Trophoblast cell (in vitro differentiated cells and primary cell): ENCODE data around the gene SCN10A.

Experiments used
- DNase-seq, 2 donors: peaks; one replicate each; pipeline ENCODE4 v3.0.0-alpha.2; 2016
- H2AFZ ChIP-seq: 2 replicates; pipeline ENCODE4 v1.6.1; 2013; ENCODE audit warnings: low read length, moderate library complexity, mild to moderate bottlenecking; ENCODE audit not compliant: insufficient read depth, poor library complexity
- H2AK5ac ChIP-seq: 2 replicates; pipeline ENCODE4 v1.6.1; 2013; ENCODE audit warnings: mild to moderate bottlenecking, low read length
- H2BK120ac ChIP-seq: 2 replicates; pipeline ENCODE4 v1.6.1; 2013; ENCODE audit warnings: low read length, mild to moderate bottlenecking, moderate library complexity; ENCODE audit not compliant: insufficient read depth, poor library complexity
- H2BK12ac ChIP-seq: 2 replicates; pipeline ENCODE4 v1.6.1; 2013; ENCODE audit warnings: mild to moderate bottlenecking, low read length, moderate library complexity
- H2BK5ac ChIP-seq: 2 replicates; pipeline ENCODE4 v1.6.1; 2013; ENCODE audit warnings: low read length, low read depth, moderate library complexity, mild to moderate bottlenecking; ENCODE audit not compliant: poor library complexity
- H3K14ac ChIP-seq: 2 replicates; pipeline ENCODE4 v1.6.1; 2013; ENCODE audit warnings: mild to moderate bottlenecking, low read length
- H3K18ac ChIP-seq: 2 replicates; pipeline ENCODE4 v1.6.1; 2013; ENCODE audit warnings: mild to moderate bottlenecking, low read length
- H3K23ac ChIP-seq: 2 replicates; pipeline ENCODE4 v1.6.1; 2013; ENCODE audit warnings: low read length
- H3K27ac ChIP-seq: 2 replicates; pipeline ENCODE4 v1.5.1; 2013; ENCODE audit warnings: low read depth, mild to moderate bottlenecking, inconsistent platforms, low read length, moderate library complexity
- H3K27me3 ChIP-seq: 2 replicates; pipeline ENCODE4 v1.6.1; 2013; ENCODE audit warnings: inconsistent platforms, mild to moderate bottlenecking, low read length, moderate library complexity; ENCODE audit not compliant: insufficient read depth
- H3K36me3 ChIP-seq, 2 experiments: 1 replicate in 1 of 2; 2 replicates in 1 of 2; pipeline ENCODE4 v1.6.1; 2013; ENCODE audit warnings: low read length in 2 of 2, mild to moderate bottlenecking in 2 of 2, moderate library complexity in 1 of 2; ENCODE audit not compliant: insufficient read depth in 2 of 2, control insufficient read depth in 1 of 2
- H3K4ac ChIP-seq: 2 replicates; pipeline ENCODE4 v1.6.1; 2013; ENCODE audit warnings: low read depth, mild to moderate bottlenecking, low read length, moderate library complexity
- H3K4me1 ChIP-seq, 2 experiments: 1 replicate in 1 of 2; 2 replicates in 1 of 2; pipeline ENCODE4 v1.6.1; 2013; ENCODE audit warnings: low read length in 2 of 2, mild to moderate bottlenecking in 2 of 2, moderate library complexity in 1 of 2; ENCODE audit not compliant: insufficient read depth in 2 of 2, control insufficient read depth in 1 of 2
- H3K4me2 ChIP-seq: 2 replicates; pipeline ENCODE4 v1.6.1; 2013; ENCODE audit warnings: inconsistent platforms, mild to moderate bottlenecking, low read length, moderate library complexity
- H3K4me3 ChIP-seq: 2 replicates; pipeline ENCODE4 v1.5.1; 2013; ENCODE audit warnings: mild to moderate bottlenecking, low read depth, low read length, inconsistent platforms
- H3K79me1 ChIP-seq: one replicate; pipeline ENCODE4 v1.6.1; 2013; ENCODE audit warnings: low read length
- H3K79me2 ChIP-seq: 2 replicates; pipeline ENCODE4 v1.6.1; 2013; ENCODE audit warnings: low read length, mild to moderate bottlenecking; ENCODE audit not compliant: control insufficient read depth, insufficient read depth, poor library complexity
- H3K9ac ChIP-seq: 2 replicates; pipeline ENCODE4 v1.6.1; 2013; ENCODE audit warnings: mild to moderate bottlenecking, low read length
- H3K9me3 ChIP-seq: 2 replicates; pipeline ENCODE4 v1.6.1; 2013; ENCODE audit warnings: low read depth, mild to moderate bottlenecking, control low read depth, inconsistent platforms, low read length; ENCODE audit not compliant: insufficient read depth
- H4K12ac ChIP-seq: 2 replicates; pipeline ENCODE4 v1.6.1; 2013; ENCODE audit warnings: low read depth, mild to moderate bottlenecking, low read length, moderate library complexity
- H4K8ac ChIP-seq: 2 replicates; pipeline ENCODE4 v1.6.1; 2013; ENCODE audit warnings: low read depth, mild to moderate bottlenecking, low read length, moderate library complexity
- H4K91ac ChIP-seq: one replicate; pipeline ENCODE4 v1.6.1; 2013; ENCODE audit warnings: low read depth, mild to moderate bottlenecking, low read length, moderate library complexity
- WGBS: extraction: QIAGEN DNeasy Blood & Tissue Kit; methylation state at CpG from one replicate; pipeline ENCODE4 v1.1.7; 2013; ENCODE audit warnings: missing lambda C conversion rate; ENCODE audit not compliant: insufficient read length, insufficient coverage; ENCODE audit errors: extremely low coverage; 5-methylcytosine and 5-hydroxymethylcytosine counted together

Gene SCN10A

DNA sequence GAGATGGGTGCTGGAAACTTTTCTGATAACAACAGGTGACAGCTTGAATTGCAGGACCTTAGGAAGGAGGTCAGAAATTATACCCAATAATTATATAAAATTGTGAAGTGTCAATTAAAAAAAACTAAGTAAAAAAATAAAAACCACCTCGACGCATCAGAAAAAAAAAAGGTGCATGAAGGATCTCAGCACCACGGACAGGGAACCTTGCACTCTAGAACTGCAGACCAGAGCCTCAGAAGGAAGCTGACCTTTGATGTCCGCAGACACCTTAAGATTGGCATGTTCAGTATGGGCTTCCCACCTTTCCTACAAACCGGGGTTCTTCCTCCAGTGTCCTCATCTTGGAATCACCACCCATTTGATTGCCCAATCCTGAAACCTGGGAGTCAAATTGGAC lies 60.9 kb downstream of the SCN10A start:
- H3K27ac ChIP-seq, result no peak overlapping the region
- no peaks in the 10 kb centered on the region for H3K27me3 ChIP-seq
- H3K79me2 ChIP-seq, result no peaks in the 10 kb centered on the region
- H3K4me2 ChIP-seq, result no peak overlapping the region
- H2AFZ ChIP-seq, result no peak overlapping the region
- H2AK5ac ChIP-seq, result no peak overlapping the region
- no peak overlapping the region for H3K9ac ChIP-seq
- no peaks in the 10 kb centered on the region for H3K36me3 ChIP-seq
- H3K4ac ChIP-seq, result no peak overlapping the region
- no peaks in the 10 kb centered on the region for H3K79me1 ChIP-seq
- no peak for DNase-seq
- no peak overlapping the region for H4K8ac ChIP-seq
- H2BK120ac ChIP-seq, result no peak overlapping the region
- no peak overlapping the region for H3K14ac ChIP-seq
- H4K12ac ChIP-seq, result no peak overlapping the region
- no peak overlapping the region for H2BK5ac ChIP-seq
- no CpG with 5 or more reads among the region's 5 CpGs for WGBS
- H3K9me3 ChIP-seq, result no peaks in the 10 kb centered on the region
- no peak overlapping the region for H3K18ac ChIP-seq
- no peak overlapping the region for H3K4me3 ChIP-seq
- H2BK12ac ChIP-seq, result no peak overlapping the region
- H3K23ac ChIP-seq, result no peak overlapping the region
- H3K4me1 ChIP-seq, result no peaks in the 10 kb centered on the region
- H4K91ac ChIP-seq, result no peak overlapping the region

DNA sequence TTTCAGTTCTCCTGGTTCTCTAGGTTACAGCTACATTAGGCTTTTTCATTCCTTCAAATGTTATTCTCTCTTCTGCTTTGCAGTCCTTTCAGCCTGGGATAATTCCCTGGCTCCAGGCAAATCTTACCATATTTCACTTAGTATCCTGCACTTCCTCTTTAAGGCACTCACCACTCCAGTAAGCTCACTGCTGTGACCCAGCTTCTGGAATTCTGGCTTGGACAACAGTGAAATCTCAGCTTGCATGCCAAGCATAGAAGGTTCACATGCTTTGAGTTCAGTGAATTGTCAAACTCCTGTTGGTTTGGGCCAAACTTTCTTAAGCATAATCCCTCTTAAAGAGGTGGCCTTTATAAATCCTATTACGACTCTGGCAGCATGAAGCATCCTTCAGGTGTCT lies 69.4 kb downstream of the SCN10A start:
- Histone ChIP-seq H2AK5ac (no peak overlapping the region), H3K79me1 (no peaks in the 10 kb centered on the region), H3K4me3 (no peak overlapping the region), H4K12ac (no peak overlapping the region), H3K23ac (no peak overlapping the region), H3K9me3 (peaks cover 3% of the 10 kb centered on the region), H3K4ac (no peak overlapping the region), H4K8ac (no peak overlapping the region), H3K18ac (no peak overlapping the region), H3K14ac (no peak overlapping the region), H3K27me3 (no peaks in the 10 kb centered on the region), H4K91ac (no peak overlapping the region), H3K27ac (no peak overlapping the region), H3K36me3 (no peaks in the 10 kb centered on the region), H2BK5ac (no peak overlapping the region), H2BK120ac (no peak overlapping the region), H3K9ac (no peak overlapping the region), H2BK12ac (no peak overlapping the region), H3K4me1 (no peaks in the 10 kb centered on the region), H3K79me2 (no peaks in the 10 kb centered on the region), H2AFZ (no peak overlapping the region), H3K4me2 (no peak overlapping the region)
- no CpG with 5 or more reads among the region's 1 CpG for WGBS
- DNase-seq, result no peak

GRCh38 chr3:38743043-38743442 lies 73.0 kb downstream of the SCN10A start:
- Histone ChIP-seq H4K8ac (no peak overlapping the region), H3K27ac (no peak overlapping the region), H3K79me2 (no peaks in the 10 kb centered on the region), H3K27me3 (no peaks in the 10 kb centered on the region), H4K91ac (no peak overlapping the region), H3K23ac (no peak overlapping the region), H2AFZ (no peak overlapping the region), H2BK120ac (no peak overlapping the region), H3K9ac (no peak overlapping the region), H2BK12ac (no peak overlapping the region), H3K9me3 (peaks cover 3% of the 10 kb centered on the region), H3K18ac (no peak overlapping the region), H2BK5ac (no peak overlapping the region), H3K14ac (no peak overlapping the region), H3K4me1 (no peaks in the 10 kb centered on the region), H3K36me3 (no peaks in the 10 kb centered on the region), H3K4ac (no peak overlapping the region), H3K4me3 (no peak overlapping the region), H3K79me1 (no peaks in the 10 kb centered on the region), H4K12ac (no peak overlapping the region), H3K4me2 (no peak overlapping the region), H2AK5ac (no peak overlapping the region)
- DNase-seq, result no peak
- WGBS, result no CpG with 5 or more reads among the region's 7 CpGs

GRCh38 chr3:38742550-38742949 lies 73.5 kb downstream of the SCN10A start:
- Histone ChIP-seq H3K23ac (no peak overlapping the region), H4K91ac (no peak overlapping the region), H3K9ac (no peak overlapping the region), H4K12ac (no peak overlapping the region), H3K79me1 (no peaks in the 10 kb centered on the region), H3K36me3 (no peaks in the 10 kb centered on the region), H3K27ac (no peak overlapping the region), H3K4me3 (no peak overlapping the region), H3K4me1 (no peaks in the 10 kb centered on the region), H2BK12ac (no peak overlapping the region), H2BK120ac (no peak overlapping the region), H3K9me3 (peaks cover 3% of the 10 kb centered on the region), H3K14ac (no peak overlapping the region), H3K27me3 (no peaks in the 10 kb centered on the region), H2BK5ac (no peak overlapping the region), H3K4me2 (no peak overlapping the region), H3K18ac (no peak overlapping the region), H2AFZ (no peak overlapping the region), H2AK5ac (no peak overlapping the region), H4K8ac (no peak overlapping the region), H3K79me2 (no peaks in the 10 kb centered on the region), H3K4ac (no peak overlapping the region)
- DNase-seq, result no peak
- no CpG with 5 or more reads among the region's 1 CpG for WGBS

- Histone ChIP-seq H3K23ac (no peak overlapping the region), H2AFZ (no peak overlapping the region), H3K4me2 (no peak overlapping the region), H2BK12ac (no peak overlapping the region), H3K79me2 (no peaks in the 10 kb centered on the region), H3K9me3 (peaks cover 3% of the 10 kb centered on the region), H3K36me3 (no peaks in the 10 kb centered on the region), H4K12ac (no peak overlapping the region), H2BK120ac (no peak overlapping the region), H4K8ac (no peak overlapping the region), H3K79me1 (no peaks in the 10 kb centered on the region), H3K4ac (no peak overlapping the region), H3K18ac (no peak overlapping the region), H2AK5ac (no peak overlapping the region), H3K4me1 (no peaks in the 10 kb centered on the region), H2BK5ac (no peak overlapping the region), H4K91ac (no peak overlapping the region), H3K9ac (no peak overlapping the region), H3K27ac (no peak overlapping the region), H3K4me3 (no peak overlapping the region), H3K27me3 (no peaks in the 10 kb centered on the region), H3K14ac (no peak overlapping the region)
- no peak for DNase-seq
These were observed 75.5 kb downstream of the SCN10A start for GRCh38 chr3:38740537-38740936.
